IMR-90 (cell line): ENCODE data around the gene S100A8. TPM values are rescaled to one million over a fixed set of nuclear protein-coding genes. Genes with fewer than 3 reads are reported as not detected.

Source experiments
- ATAC-seq: fragments of 200-7000 bp; cut with Tn5 transposase; 2 replicates; pipeline ENCODE4 v1.9.1; 2020; ENCODE audit warnings: low read depth, mild to moderate bottlenecking, moderate library complexity
- BruUV-seq: library from RNA; stranded (reverse); fragments of 400-500 nt; replicated peaks from 2 replicates; lab custom pipeline; 2021; lab: Mats Ljungman, UMichigan
- CTCF ChIA-PET: fragments of 300-600 bp; formaldehyde crosslinking; extraction: SDS; loops from one replicate; lab custom pipeline; 2021; ENCODE audit warnings: antibody characterized with exemption; lab: Yijun Ruan, JAX
- POLR2A ChIA-PET: fragments of 300-600 bp; sonication (Branson Sonifier 250); formaldehyde crosslinking; loops from one replicate; lab custom pipeline; 2022; ENCODE audit warnings: antibody characterized with exemption; ENCODE audit not compliant: unreplicated experiment; lab: Charles Lee
- DNase-seq: peaks from one replicate; pipeline ENCODE4 v3.0.0; 2013
- H2AFZ ChIP-seq: replicated peaks from 2 replicates; pipeline ENCODE3; 2013; ENCODE audit warnings: low read length, mild to moderate bottlenecking; ENCODE audit not compliant: poor library complexity
- H2AK5ac ChIP-seq: 2 replicates; pipeline ENCODE4 v1.6.1; 2013; ENCODE audit warnings: low read depth, low read length, inconsistent platforms
- H2AK9ac ChIP-seq: replicated peaks from 2 replicates; pipeline ENCODE3; 2013; ENCODE audit warnings: mild to moderate bottlenecking, low read depth, low read length, moderate library complexity; ENCODE audit not compliant: poor library complexity
- H2BK120ac ChIP-seq: 2 replicates; pipeline ENCODE4 v1.6.1; 2013; ENCODE audit warnings: low read depth, low read length, inconsistent platforms
- H2BK15ac ChIP-seq: 3 replicates; pipeline ENCODE4 v1.6.1; 2013; ENCODE audit warnings: low read depth, low read length, inconsistent platforms
- H2BK20ac ChIP-seq: 2 replicates; pipeline ENCODE4 v1.6.1; 2013; ENCODE audit warnings: low read depth, mild to moderate bottlenecking, inconsistent platforms, low read length, moderate library complexity
- H2BK5ac ChIP-seq: 2 replicates; pipeline ENCODE4 v1.6.1; 2013; ENCODE audit warnings: mild to moderate bottlenecking, low read depth, low read length, inconsistent platforms; ENCODE audit not compliant: poor library complexity, severe bottlenecking
- H3K14ac ChIP-seq: replicated peaks from 2 replicates; pipeline ENCODE4 v1.6.1; 2013; ENCODE audit warnings: low read depth, low read length, inconsistent platforms
- H3K18ac ChIP-seq: 2 replicates; pipeline ENCODE4 v1.6.1; 2013; ENCODE audit warnings: low read depth, low read length, control low read depth
- H3K23ac ChIP-seq: 2 replicates; pipeline ENCODE4 v1.6.1; 2013; ENCODE audit warnings: low read depth, low read length, inconsistent platforms
- H3K27ac ChIP-seq: 2 replicates; pipeline ENCODE4 v1.5.1; 2013; ENCODE audit warnings: mild to moderate bottlenecking, control low read depth, low read length; ENCODE audit not compliant: insufficient read depth
- H3K27me3 ChIP-seq: 2 replicates; pipeline ENCODE4 v1.6.1; 2013; ENCODE audit warnings: low read length; ENCODE audit not compliant: control insufficient read depth, insufficient read depth
- H3K36me3 ChIP-seq: 2 replicates; pipeline ENCODE4 v1.6.1; 2013; ENCODE audit warnings: low read length, mixed read lengths; ENCODE audit not compliant: control insufficient read depth, insufficient read depth
- H3K4ac ChIP-seq: 2 replicates; pipeline ENCODE4 v1.6.1; 2013; ENCODE audit warnings: low read depth, low read length, inconsistent platforms
- H3K4me1 ChIP-seq: 2 replicates; pipeline ENCODE4 v1.6.1; 2013; ENCODE audit warnings: low read length, mixed read lengths; ENCODE audit not compliant: control insufficient read depth, insufficient read depth
- H3K4me2 ChIP-seq: 2 replicates; pipeline ENCODE4 v1.6.1; 2013; ENCODE audit warnings: low read depth, mild to moderate bottlenecking, control low read depth, low read length, moderate library complexity
- H3K4me3 ChIP-seq: 2 replicates; pipeline ENCODE4 v1.5.1; 2013; ENCODE audit warnings: low read depth, mild to moderate bottlenecking, control low read depth, low read length, moderate library complexity; ENCODE audit not compliant: insufficient read depth
- H3K56ac ChIP-seq: 2 replicates; pipeline ENCODE4 v1.6.1; 2013; ENCODE audit warnings: low read length, inconsistent platforms; ENCODE audit not compliant: insufficient read depth; ENCODE audit errors: extremely low read depth
- H3K79me1 ChIP-seq, 2 experiments: 2 replicates each; pipeline ENCODE4 v1.6.1; 2013; ENCODE audit warnings: low read length in 2 of 2, inconsistent platforms in 1 of 2, low read depth in 1 of 2
- H3K9ac ChIP-seq: 2 replicates; pipeline ENCODE4 v1.6.1; 2013; ENCODE audit warnings: low read depth, low read length, control low read depth
- H3K9me1 ChIP-seq: 2 replicates; pipeline ENCODE4 v1.6.1; 2013; ENCODE audit warnings: low read length, inconsistent platforms; ENCODE audit not compliant: insufficient read depth
- H3K9me3 ChIP-seq: 2 replicates; pipeline ENCODE4 v1.6.1; 2013; ENCODE audit warnings: low read length; ENCODE audit not compliant: control insufficient read depth, insufficient read depth
- H4K20me1 ChIP-seq: 2 replicates; pipeline ENCODE4 v1.6.1; 2013; ENCODE audit warnings: low read length, inconsistent platforms; ENCODE audit not compliant: insufficient read depth
- H4K5ac ChIP-seq: 2 replicates; pipeline ENCODE4 v1.6.1; 2013; ENCODE audit warnings: mild to moderate bottlenecking, low read depth, low read length, control low read depth
- H4K8ac ChIP-seq, 2 experiments: 2 replicates each; pipeline ENCODE4 v1.6.1; 2013; ENCODE audit warnings: low read depth in 2 of 2, low read length in 2 of 2, control low read depth in 1 of 2, inconsistent platforms in 1 of 2
- H4K91ac ChIP-seq: 2 replicates; pipeline ENCODE4 v1.6.1; 2013; ENCODE audit warnings: low read depth, low read length, inconsistent platforms; ENCODE audit not compliant: insufficient read depth
- MAFK ChIP-seq: IDR thresholded peaks from 2 replicates; pipeline ENCODE4 v1.6.1; 2012; ENCODE audit warnings: low read depth, low read length, improper control_type of control experiment
- POLR2A ChIP-seq: IDR thresholded peaks from 2 replicates; pipeline ENCODE4 v1.6.1; 2012; ENCODE audit warnings: mild to moderate bottlenecking, low read depth, low read length
- RCOR1 ChIP-seq: IDR thresholded peaks from 2 replicates; pipeline ENCODE4 v1.6.1; 2012; ENCODE audit warnings: mild to moderate bottlenecking, low read length, improper control_type of control experiment; ENCODE audit not compliant: insufficient replicate concordance
- WGBS, 2 experiments: methylation state at CpG; one replicate each; pipeline versions ENCODE4 v1.1.5 to v1.1.7; 2013; ENCODE audit warnings: missing lambda C conversion rate in 2 of 2; ENCODE audit not compliant: insufficient read length in 1 of 2; ENCODE audit errors: extremely low coverage in 2 of 2; 5-methylcytosine and 5-hydroxymethylcytosine counted together
- dilution Hi-C: fragments of 300-500 bp; cut with HindIII; formaldehyde crosslinking; loops from one replicate; pipeline ENCODE4 v1.14.3; 2018; ENCODE audit warnings: low sequenced_read_pairs; ENCODE audit not compliant: unreplicated experiment
- in situ Hi-C: fragments of 300-500 bp; cut with MboI; formaldehyde crosslinking; loops from 3 replicates; pipeline ENCODE4 v1.14.3; 2019; ENCODE audit warnings: low sequenced_read_pairs, inconsistent platforms, mixed read lengths
- intact Hi-C: fragments of 100-400 bp; cut with micrococcal nuclease; formaldehyde crosslinking; loops from 2 replicates; pipeline ENCODE4 v1.10.0; 2022
- polyA plus RNA-seq, 3 experiments: library from polyadenylated mRNA; depleted of rRNA; stranded (reverse); fragments of >200 nt; gene quantifications; 2 replicates each; pipeline ENCODE4 v1.2.3, GENCODE V29; 2012; ENCODE audit warnings: low replicate concordance in 1 of 3
- total RNA-seq: library from RNA; depleted of rRNA; stranded (reverse); fragments of >200 nt; gene quantifications from 2 replicates; pipeline ENCODE4 v1.2.3, GENCODE V29; 2012

The S100A8 gene
- total and polyA plus RNA-seq, 2 of the 4 experiments (the other 2 are of a cell fraction) = not detected

DNA sequence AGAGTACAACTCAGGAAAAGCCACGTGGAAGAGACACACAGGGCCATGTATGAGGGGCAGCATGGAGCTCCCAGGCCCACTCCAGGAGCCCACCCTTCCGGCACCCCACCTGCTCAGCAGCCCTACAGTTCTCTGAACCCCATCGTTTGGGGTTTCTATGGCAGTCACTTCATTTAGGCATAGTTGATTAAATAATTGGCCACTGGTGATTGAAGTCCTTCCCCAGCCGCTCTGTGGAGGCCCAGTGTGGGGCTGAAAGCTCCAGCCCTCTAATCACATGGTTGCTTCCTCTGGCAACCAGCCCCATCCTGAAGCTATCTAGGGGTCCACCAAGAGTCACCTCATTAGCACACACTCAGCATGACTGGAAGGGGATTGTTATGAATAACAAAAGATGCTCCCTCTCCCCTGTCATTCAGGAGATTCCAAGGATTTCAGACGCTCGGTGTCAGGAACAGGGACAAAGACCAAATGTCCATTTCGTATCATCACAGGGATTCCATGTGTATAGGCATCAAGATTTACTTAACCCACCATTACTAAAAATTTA, 13.3 kb upstream of the S100A8 start:
- Histone ChIP-seq H2BK20ac (no peak overlapping the region), H4K8ac (no peak overlapping the region), H3K9me3 (no peaks in the 10 kb centered on the region), H3K4me2 (no peak overlapping the region), H2AK5ac (no peak overlapping the region), H3K36me3 (no peaks in the 10 kb centered on the region), H4K5ac (no peak overlapping the region), H2BK15ac (no peak overlapping the region), H3K23ac (no peak overlapping the region), H2AFZ (no peak overlapping the region), H3K9ac (no peak overlapping the region), H3K56ac (no peak overlapping the region), H2BK5ac (no peak overlapping the region), H2AK9ac (no peak overlapping the region), H2BK120ac (no peak overlapping the region), H3K14ac (no peak overlapping the region), H3K4me1 (no peaks in the 10 kb centered on the region), H4K91ac (no peak overlapping the region), H3K79me1 (no peaks in the 10 kb centered on the region), H3K4ac (no peak overlapping the region), H3K27ac (no peak overlapping the region), H3K4me3 (no peak overlapping the region), H3K27me3 (peaks cover 4% of the 10 kb centered on the region; the same call in 1 of the 2 replicates), H3K9me1 (no peaks in the 10 kb centered on the region), H4K20me1 (no peaks in the 10 kb centered on the region), H3K18ac (no peak overlapping the region)
- TF ChIP-seq POLR2A (no peak), MAFK (no peak), RCOR1 (no peak)
- POLR2A ChIA-PET = no interaction called here
- in situ Hi-C loops = no loop called here
- BruUV-seq = no TSS peak
- ATAC-seq = no peak
- intact Hi-C loops = no loop called here
- no peak for DNase-seq
- dilution Hi-C loops = no loop called here
- no CpG with 5 or more reads among the region's 7 CpGs for WGBS, 2 experiments
- CTCF ChIA-PET = interaction anchor here (0.6 kb wide), 1 partner anchor 67 kb away, joined by 3 read pairs; no protein-coding TSS in a partner anchor
